GM12892 (cell line): ENCODE measurements around the gene CRYAB.

ENCODE experiments used
- POLR2A ChIP-seq: IDR thresholded peaks from 2 replicates; pipeline ENCODE4 v1.6.1; 2011; ENCODE audit warnings: low read depth, low read length, control low read depth
- TAF1 ChIP-seq: IDR thresholded peaks from 2 replicates; pipeline ENCODE4 v1.6.1; 2011; ENCODE audit warnings: low read depth, mild to moderate bottlenecking, control low read depth, low read length, borderline replicate concordance

DNA sequence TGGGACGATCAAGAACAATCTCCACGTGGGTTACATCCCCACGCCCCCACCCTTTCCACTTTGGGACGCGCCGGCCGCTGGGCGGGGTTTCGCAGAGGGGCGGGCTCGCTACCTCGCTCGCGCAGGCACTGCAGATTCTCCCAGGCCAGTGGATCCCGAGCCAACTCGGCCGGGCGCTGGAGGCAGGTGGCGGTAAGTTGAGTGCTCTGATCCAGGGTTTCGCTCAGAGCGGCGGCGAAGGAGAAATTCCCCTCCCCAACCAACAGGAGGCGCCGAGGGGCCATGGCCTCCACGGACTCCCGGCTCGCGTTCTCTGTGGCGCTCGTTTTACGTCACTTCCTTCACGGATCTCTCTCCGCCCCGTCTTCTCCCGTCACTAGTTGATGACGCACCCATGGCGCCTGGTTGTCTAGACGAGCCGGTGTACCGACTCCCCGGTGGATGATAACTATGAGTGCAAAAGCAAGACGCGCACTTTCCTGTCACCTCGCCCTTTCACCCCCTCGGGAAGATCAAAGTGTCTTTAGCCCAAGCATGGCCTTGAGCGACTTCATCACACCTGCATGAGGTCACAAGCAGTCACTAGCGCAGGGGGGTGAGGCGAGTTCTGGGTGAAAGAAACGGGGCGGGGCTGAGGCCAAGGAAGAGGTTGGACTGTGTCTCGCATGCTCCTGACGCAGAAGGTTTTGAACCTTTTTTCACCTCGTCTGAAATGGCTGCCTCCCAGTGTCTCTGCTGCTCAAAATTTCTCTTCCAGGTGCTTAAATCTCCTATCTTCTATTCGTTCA, 32.5 kb downstream of the CRYAB start, which contains the start of the genes CFAP68 and FDXACB1:
- TF ChIP-seq POLR2A (peak; percentile 80), TAF1 (peak; percentile 44; the same call in 1 of the 2 replicates)
